Measurements from ENCODE around the gene FRAT1.
"Not testable (repeated sequence)": the region's sequence is repeated elsewhere in the genome, so short reads cannot be mapped to it uniquely, and the experiment has no call there.

Gene FRAT1, protein sequence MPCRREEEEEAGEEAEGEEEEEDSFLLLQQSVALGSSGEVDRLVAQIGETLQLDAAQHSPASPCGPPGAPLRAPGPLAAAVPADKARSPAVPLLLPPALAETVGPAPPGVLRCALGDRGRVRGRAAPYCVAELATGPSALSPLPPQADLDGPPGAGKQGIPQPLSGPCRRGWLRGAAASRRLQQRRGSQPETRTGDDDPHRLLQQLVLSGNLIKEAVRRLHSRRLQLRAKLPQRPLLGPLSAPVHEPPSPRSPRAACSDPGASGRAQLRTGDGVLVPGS

DNA sequence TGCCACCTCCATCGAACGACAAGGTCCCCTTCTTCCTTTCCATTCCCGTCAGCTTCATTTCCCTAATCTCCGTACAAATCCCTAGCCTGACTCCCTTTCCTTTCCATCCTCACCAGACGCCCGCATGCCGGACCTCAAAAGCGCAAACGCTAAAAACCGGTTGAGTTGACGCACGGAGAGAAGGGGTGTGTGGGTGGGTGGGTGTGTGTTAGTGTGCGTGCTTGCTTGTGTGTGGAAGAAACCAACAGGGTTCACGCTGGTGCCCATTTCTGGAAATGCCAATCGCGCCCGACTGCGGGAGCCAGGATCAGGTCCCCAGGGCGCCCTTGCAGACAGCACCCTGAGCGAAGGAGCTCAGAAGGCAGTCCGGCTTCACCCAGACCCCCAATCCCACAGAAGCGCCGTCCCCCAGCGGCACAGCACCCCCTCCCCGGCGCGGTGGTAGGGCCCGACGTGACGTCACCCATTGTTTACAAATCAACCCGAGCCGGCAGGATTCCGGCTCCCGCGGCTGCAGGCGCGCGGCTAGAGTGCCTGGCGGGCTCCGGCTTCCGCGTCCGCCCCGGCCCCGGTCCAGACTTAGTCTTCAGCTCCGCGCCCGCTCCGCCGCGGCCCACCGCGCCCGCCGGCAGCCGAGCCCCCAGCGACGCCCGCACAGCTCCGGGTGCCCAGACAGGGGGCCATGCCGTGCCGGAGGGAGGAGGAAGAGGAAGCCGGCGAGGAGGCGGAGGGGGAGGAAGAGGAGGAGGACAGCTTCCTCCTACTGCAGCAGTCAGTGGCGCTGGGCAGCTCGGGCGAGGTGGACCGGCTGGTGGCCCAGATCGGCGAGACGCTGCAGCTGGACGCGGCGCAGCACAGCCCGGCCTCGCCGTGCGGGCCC is at the start of gene FRAT1:
FRAT1 (plus strand) TSS at position 500 of the 880 bp plus-strand sequence; CDS start at position 683, 183 bp downstream.
- DNase-seq (ENCODE audit: low spot score) = peak; percentile 92

DNA sequence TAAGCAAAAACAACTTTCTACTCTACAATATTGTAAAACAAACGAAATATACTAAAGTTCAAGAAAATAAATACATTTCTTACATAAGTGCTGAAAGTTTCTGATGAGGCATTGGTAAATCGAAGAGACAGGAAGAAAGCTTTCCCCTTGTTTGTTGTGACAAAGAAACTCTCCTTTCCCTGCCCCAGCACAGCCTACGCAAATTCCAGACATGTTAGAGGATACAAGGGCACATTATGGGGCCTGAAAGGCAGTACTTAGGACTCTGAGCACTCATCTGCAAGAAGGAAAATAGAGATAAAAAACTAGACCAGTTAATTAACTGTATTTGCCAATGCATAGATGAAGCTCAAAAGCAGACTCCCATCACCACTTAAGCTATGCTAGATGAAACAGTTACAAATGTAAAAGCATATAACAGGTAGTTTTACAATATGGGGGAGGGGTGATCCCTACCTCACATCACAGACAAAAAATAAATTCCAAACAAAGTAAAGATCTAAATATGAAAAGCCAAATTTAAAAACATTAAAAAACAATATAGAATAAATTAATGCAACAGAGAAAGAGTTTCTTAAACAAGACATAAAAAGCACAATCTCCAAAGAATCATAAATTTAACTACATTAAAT is 48.4 kb upstream of the FRAT1 start:
- no peak for DNase-seq (ENCODE audit: low spot score)

DNA sequence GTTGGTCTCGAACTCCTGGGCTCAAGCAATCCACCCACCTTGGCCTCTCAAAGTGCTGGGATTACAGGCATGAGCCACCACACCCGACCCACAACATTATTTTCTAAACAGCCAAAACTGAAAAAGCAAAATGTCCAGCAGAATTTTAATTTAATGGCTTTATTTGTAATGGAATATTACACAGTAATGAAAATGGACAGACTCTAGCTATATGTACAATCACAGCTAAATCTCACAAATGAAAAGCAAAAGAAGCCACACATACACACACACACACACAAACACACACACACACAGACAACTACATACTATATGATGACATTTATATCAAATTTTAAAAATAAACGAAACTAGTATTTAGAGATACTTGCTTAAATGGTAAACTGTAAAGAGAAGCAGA is 45.4 kb upstream of the FRAT1 start:
- no peak for DNase-seq (ENCODE audit: low spot score)

GRCh38 chr10:97274828-97275227 is 44.2 kb upstream of the FRAT1 start:
- DNase-seq (ENCODE audit: low spot score) = no peak

GRCh38 chr10:97277551-97277950 is 41.5 kb upstream of the FRAT1 start:
- DNase-seq (ENCODE audit: low spot score) = no peak

- peak; percentile 75 for DNase-seq (ENCODE audit: low spot score)
Observed at GRCh38 chr10:97278491-97278989, 40.5 kb upstream of the FRAT1 start.

DNA sequence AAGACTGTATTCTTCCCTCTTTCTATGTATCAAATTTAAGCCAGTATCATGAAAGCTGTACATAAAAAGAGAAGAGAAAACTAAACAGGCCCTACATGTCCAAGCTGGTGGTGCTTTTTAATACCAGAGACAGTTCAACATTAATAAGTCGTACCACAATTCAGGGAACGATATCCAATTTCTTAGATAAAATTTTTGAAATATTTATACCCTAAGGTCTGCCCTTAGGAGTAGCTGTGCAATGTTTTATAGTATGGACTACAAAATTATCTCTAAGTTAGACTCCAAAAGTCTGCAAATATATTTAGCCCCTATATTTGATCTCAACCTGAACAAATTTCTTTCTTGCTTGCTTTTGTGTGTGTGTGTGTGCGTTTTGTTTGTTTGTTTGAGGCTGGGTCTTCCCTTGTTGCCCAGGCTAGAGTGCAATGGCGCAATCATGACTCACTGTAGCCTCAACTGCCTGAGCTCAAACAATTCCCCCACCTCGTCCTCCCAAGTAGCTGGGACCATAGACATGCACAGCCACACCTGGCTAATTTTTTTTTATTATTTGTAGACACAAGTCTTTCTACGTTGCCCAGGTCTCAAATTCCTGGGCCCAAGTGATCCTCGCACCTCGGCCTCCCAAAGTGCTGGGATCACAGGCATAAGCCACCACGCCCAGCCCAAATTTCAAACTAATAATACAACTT is 39.8 kb upstream of the FRAT1 start:
- no peak for DNase-seq (ENCODE audit: low spot score)

DNA sequence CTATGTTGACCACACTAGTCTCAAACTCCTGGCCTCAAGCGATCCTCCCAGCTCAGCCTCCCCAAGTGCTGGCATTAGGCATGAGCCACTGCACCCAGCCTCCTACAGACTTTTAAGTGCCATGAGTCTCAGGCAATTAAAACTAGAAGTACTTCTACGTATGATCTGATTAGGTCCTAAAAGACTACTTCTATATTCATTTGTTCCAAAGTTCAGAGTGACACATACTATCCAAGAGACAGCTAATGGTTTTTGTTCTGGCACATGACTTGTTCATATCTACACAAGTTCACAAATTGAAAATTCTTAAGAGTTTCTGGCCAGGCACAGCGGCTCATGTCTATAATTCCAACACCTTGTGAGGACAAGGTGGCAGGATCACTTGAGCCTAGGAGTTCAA is 38.3 kb upstream of the FRAT1 start:
- DNase-seq (ENCODE audit: low spot score) = peak; percentile 39

- DNase-seq (ENCODE audit: low spot score) = not testable (repeated sequence)
Observed at GRCh38 chr10:97290076-97290475, 29.0 kb upstream of the FRAT1 start.

DNA sequence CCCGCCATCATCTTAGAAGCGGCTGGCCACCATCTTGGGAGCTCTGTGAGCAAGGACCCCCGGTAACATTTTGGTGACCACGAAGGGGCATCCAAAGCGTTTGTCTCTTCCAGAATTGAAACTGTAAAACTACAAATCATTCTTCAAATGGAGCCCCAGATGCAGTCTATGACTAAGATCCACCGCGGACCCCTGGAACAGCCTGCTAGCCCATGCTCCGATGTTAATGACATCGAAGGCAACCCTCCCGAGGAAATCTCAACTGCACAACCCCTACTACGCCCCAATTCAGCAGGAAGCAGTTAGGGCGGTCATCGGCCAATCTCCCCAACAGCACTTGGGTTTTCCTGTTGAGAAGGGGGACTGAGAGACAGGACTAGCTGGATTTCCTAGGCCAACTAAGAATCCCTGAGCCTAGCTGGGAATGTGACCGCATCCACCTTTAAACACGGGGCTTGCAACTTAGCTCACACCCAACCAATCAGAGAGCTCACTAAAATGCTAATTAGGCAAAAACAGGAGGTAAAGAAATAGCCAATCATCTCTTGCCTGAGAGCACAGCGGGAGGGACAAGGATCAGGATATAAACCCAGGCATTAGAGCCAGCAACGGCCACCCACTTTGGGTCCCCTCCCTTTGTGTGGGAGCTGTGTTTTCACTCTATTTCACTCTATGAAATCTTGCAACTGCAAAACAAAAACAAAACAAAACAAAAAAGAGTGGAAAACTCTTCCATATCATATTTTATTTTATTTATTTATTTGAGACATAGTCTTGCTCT is 28.3 kb upstream of the FRAT1 start:
- DNase-seq (ENCODE audit: low spot score) = peak; percentile 16

DNA sequence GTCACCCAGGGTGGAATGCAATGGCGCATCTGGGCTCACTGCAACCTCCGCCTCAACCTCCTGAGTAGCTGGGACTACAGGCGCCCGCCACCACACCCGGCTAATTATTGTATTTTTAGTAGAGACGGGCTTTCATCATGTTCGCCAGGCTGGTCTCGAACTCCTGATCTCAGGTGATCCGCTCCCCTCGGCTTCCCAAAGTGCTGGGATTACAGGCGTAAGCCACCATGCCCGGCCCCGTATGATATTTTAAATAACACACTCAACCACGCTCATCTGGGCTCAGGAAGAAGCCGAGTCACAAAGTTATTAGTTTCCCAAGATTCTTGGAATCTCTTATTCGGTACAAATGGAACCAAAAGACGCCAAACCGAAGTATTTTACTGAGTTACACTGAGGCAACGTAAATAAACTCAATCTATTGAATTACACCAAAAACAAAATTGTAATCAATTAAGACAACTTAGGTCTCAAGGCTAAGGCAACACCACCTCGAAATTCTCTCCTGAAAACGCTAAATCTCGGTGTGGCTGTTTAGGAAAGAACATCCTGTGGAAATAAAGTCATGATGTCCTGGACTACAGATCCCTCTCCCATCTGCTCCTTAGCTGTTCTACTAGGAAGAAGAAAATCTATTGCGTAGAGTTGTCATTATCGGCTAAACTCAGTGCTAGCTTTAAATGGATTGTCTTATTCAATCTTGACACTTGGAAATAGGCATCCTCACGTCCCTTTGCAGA is 27.5 kb upstream of the FRAT1 start:
- peak; percentile 31 for DNase-seq (ENCODE audit: low spot score)

DNA sequence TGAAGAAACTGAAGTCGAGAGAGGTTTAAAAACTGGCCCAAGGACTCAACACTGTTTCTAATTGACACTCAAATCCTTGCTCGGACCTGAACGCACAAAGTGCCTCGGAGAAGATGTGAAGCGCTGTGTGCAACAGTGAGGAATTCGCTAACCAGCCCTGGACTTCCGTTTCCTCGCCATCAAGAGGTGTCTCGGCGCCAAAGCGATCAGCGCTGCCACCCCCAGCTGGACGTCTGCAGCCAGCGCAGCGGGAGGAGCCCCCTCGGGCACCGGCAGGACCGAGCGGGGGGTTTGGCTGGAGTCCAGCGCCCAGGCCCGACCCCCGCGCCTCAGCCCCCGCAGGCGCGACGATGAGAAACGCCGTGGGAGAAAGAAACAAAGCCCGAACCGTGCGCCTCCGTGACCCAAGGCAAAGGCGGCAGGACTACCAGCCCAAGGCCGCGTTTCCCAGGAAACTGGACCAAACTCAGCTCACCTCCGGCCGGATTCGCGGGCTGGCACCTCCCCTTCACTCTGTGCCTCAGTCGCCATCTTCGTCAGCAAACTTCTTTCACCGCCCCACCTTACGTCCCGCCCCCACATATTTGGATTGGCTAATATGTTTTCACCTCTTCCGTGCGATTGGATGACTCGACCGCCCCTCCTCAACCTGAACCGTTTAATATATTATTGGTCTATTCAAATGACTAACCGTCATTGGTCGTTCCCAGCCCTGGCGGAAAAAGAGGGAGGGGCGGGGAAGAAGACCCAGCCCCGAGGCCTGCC is 26.8 kb upstream of the FRAT1 start, which contains the start of gene ARHGAP19:
ARHGAP19 (minus strand) TSS at position 541 of the 765 bp plus-strand sequence; CDS start at position 531, 10 bp downstream.
- peak; percentile 99 for DNase-seq (ENCODE audit: low spot score)

GRCh38 chr10:97292862-97293198 is 26.2 kb upstream of the FRAT1 start:
- no peak for DNase-seq (ENCODE audit: low spot score)

- DNase-seq (ENCODE audit: low spot score) = no peak
Observed at GRCh38 chr10:97297556-97298222, 21.4 kb upstream of the FRAT1 start.

- no peak for DNase-seq (ENCODE audit: low spot score)
Observed at GRCh38 chr10:97298223-97298571, 20.9 kb upstream of the FRAT1 start.

GRCh38 chr10:97300980-97301379 is 18.1 kb upstream of the FRAT1 start:
- DNase-seq (ENCODE audit: low spot score) = no peak

DNA sequence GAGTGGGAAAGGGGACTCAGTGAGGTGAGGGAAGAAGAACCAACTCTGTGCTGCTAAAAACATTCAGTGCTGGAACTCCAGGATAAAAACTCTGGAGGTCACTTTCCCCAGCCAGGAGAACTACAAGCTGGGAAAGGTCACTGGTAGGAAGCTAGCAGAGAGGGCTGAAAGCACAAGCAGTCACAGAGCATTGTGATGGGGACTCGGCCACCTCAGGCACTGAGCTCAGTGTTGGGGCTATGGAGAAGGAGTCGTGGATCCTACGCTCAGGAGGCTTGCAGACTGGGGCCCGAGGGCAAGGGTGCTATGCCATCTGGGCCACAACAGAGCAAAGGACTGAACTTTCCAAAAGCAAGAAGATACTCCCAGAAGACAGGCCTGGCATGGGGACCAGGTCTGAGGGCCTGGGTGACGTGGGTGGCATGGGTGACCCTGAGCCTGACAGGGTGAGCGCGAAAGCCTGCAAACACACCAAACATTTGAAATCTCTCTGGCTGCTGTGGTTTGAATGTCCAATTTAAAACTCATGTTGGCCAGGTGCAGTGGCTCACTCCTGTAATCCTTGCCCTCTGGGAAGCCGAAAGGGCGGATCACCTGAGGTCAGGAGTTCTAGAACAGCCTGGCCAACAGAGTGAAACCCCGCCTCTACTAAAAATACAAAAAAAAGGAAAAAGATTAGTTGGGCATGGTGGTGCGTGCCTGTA is 16.8 kb upstream of the FRAT1 start:
- no peak for DNase-seq (ENCODE audit: low spot score)

GRCh38 chr10:97307441-97307840 is 11.6 kb upstream of the FRAT1 start:
- DNase-seq (ENCODE audit: low spot score) = no peak

Data from RKO (cell line).